Measurements from ENCODE around the gene ZNF148.

DNA sequence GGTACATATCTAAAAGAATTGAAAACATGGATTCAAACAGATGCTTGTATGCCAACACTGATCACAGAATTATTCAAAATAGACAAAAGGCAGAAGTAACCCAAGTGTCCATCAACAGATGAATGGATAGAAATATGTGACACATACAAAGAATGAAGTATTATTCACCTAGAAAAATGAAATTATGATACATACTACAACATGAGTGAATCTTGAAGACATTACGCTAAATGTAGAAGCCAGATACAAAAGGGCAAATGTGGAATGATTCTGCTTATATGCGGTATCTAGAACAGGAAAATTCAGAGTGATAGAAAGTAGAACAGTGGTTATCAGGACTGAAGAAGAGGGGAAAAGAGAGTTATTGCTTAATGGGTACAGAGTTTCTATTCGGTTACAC is 136.4 kb downstream of the ZNF148 start:
- TF ChIP-seq, protein P1, sequence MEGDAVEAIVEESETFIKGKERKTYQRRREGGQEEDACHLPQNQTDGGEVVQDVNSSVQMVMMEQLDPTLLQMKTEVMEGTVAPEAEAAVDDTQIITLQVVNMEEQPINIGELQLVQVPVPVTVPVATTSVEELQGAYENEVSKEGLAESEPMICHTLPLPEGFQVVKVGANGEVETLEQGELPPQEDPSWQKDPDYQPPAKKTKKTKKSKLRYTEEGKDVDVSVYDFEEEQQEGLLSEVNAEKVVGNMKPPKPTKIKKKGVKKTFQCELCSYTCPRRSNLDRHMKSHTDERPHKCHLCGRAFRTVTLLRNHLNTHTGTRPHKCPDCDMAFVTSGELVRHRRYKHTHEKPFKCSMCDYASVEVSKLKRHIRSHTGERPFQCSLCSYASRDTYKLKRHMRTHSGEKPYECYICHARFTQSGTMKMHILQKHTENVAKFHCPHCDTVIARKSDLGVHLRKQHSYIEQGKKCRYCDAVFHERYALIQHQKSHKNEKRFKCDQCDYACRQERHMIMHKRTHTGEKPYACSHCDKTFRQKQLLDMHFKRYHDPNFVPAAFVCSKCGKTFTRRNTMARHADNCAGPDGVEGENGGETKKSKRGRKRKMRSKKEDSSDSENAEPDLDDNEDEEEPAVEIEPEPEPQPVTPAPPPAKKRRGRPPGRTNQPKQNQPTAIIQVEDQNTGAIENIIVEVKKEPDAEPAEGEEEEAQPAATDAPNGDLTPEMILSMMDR (IDR thresholded peaks at IDR 0.05; ENCODE audit: low read length), result no peak
- TF ChIP-seq EZH2phosphoT487 (IDR thresholded peaks at IDR 0.05; ENCODE audit: low read length) (no peak), EZH2 (optimal IDR thresholded peaks at IDR 0.05; ENCODE audit: low read depth, low read length) (no peak)
